NCI-H1417 treated with DMSO at 0.1 percent for 48 hours (cell line): Measurements from ENCODE around the gene LTO1.

Experiments used
- DNase-seq: peaks from one replicate; lab custom pipeline; 2025; lab: John Stamatoyannopoulos, UW

Gene LTO1

DNA sequence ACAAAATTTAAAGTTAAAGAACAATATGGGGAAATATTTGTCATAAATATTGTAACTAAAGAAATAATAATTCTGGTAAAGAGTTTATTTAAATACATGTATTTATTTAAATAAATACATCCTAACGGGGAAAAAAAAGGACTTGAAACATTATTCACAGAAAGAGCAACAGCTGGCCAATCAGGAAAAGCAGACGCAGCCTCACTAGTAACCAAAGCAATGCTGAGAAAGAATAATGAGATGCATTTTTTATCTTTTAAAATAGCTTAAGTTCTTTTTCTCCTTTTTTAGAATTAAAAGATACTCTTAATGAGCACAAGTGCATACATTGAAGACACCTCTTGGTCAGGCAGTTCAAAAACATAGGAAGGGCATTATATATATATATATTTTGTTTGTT, 2.6 kb upstream of the LTO1 start:
- DNase-seq = no peak

DNA sequence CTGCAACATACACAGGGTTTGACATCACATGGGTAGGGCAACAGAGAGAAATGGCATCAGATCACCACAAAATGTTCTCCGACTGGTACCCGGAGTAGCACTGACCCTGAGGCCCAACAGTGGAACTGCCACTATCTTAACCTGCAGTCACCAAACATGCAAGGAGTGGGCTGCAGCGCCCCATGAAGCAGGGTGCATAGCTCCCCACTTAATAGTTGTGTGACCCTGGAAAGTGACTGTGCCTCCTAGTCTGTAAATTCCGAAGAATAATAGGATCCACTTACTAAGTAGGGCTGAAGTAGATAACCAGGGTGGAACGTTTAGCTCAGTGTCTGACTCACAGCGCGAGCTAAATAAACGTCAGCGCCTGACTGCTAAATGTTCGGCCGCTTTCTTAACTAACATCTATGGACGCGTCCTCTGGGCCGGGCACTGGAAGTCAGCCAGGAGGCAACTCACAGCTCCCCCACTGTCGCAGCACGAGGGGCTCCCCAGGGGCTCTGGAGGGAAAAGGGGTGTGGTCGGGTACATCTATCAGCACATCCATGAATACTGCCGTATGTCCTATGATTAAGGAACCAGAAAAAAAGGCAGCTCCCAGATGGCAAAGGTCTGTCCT, 777 bp downstream of the LTO1 start:
- no peak for DNase-seq

DNA sequence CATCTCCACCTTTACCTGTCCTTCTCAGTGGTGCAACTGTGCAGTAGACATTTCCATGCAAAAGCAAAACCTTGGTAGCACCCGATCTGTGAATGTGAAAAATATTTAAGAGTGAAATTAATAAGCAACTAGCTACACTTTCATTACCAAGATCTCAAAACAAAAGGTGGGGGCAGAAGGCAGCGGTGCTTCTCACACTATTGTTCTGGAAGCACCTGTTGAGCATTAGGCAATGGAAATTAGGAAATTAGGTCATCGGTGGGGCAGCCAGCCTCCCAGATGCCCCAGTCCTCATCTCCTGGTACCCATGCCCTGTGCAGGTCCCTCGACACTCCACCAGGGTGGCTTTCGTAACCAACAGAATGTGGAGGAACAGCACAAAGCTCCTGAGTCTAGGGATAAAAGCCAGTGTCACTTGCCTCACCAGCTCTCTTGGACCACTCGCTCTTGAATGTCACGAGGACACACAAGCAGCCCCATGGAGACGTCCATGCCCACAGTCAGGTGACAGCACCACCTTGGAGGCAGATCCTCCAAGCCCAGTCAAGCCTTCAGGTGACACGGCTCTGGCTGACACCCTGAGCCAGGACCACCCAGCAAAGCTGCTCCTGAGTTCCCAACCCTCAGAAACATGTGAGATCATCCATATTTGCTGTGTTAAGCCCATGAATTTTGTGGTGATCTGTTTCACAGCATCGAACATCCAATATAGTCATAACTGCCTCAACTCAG, 3.3 kb downstream of the LTO1 start:
- DNase-seq = no peak

DNA sequence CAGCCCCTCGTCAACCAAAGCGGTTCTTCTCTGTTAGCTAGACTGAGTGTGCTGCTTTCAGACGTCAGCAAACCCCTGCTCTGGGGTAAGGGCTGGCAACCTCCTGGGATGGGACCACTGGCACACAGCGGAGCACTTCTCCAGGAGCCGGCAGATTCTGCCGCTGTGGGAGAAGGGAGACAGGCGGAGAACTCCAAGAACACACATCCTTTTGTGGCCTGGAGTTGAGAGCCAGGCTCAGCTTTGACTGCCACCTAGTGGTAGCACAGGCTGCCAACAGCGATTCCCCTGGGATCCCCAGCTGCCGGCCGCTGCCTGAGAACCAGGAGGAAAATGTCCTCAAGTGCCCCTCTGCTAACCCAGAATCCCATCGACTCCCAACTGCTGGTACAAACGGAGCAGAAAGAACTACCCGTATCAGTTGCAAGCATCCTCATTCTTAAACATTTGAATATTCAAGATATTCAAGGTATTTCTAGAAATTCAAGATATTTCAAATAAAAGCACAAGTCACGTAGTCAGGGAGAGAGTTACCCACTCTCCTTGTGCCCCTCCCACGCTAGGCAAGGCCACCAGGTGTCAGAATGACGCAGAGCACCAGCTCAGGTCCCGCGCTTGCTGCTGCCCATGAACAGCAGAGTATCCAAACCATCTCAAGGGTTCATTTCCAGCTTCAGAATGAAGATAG, 4.9 kb downstream of the LTO1 start:
- DNase-seq = no peak

DNA sequence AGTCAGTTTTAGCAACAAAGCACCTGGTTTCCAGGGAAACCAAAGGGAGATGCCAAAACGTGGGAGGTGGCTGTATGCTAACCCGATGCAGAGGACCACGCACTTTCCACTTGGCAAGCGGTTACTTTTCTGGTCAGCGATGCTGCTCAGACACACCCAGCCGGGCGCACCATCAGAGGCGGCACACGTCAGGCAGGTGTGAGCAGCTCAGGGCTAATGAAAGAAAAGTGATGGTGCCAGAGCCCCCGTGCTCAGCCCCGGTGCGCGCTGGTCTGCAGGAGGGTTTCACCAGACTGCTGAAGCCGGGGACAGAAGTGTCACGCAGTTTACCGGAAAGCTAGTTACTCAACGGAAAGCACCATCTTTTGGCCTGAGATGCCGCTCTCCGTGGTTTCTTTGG, 5.7 kb downstream of the LTO1 start:
- no peak for DNase-seq

DNA sequence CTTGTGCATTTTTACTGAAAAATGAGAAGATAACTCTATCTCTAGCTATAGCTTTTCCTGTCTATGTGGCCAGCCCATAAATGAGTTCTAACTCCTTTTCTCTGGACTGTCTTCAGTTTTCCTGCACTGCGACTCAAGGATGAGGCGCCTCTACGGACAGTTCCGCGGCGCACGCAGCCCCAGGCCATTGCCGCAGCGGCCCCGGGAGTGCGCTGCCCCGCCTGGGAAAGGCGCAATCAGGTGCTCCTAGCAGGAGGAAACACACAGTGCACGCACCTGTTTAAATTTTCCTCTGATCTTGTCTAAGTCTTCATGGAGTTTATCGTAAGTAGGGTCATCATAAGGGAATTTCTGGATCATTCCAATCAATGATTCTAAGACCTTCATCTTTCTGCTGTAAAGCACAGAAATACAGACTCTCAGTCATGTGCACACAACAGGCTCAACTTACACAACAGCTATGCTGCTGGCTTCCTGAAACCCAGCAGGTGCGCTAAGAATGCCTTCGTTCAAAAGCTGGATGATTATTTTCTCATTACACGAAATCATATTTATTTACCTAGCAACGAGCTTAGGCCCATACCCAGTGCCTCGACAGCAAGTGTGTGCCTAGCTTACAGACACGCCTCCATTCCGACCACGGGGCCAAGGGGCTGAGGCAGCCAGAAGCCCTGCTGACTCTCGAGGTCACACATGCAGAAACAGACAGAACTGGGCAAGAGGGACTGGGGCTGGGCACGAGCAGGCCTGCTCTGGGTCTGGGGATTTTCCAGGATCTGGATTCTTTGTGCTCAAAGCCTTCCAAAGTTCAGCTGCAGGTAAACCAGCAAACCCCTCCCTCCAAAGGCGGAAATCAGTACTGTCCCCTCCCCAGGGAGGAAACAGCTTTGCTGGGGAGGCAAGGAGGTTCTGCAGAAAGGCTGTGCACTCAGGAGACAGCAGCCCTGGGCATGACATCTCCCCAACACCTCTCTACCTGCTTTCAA, 7.2 kb downstream of the LTO1 start:
- DNase-seq = no peak

DNA sequence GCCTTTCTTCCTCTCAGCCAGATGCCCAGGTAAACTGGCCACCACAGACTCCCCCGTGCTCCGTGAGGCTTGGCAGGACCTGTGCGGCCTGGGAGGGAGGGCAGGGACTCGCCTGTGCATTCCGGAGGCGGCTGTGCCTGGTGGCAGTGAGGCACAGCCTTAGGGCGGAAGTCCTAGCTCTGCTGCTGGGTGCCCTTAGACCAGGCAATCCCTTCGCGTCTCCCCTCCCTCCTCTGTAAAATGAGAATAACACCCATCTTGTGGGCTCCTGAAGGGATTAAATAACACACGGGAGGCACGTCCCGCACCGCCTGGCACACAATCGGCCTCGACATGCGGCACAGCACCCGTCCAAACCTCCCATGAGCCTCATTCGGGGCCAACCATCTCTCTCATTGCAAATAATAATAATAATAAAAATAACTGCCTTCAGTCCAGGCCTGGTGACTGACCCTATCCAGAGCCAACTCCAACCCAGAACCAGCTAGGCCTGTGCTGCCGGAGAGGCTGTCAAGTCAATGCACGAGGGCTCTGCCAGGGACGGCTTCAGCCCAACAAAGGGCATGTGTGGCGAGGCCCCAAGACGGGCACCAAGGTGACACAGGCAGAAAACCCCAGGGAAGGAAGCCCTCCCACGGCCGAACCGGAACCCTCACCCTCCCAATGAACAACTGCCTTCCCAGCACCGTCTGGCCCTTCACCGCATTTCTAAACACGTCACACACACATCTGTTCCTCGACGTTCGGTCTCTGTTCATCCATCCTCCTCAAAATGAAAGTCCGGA, 8.2 kb downstream of the LTO1 start:
- no peak for DNase-seq

DNA sequence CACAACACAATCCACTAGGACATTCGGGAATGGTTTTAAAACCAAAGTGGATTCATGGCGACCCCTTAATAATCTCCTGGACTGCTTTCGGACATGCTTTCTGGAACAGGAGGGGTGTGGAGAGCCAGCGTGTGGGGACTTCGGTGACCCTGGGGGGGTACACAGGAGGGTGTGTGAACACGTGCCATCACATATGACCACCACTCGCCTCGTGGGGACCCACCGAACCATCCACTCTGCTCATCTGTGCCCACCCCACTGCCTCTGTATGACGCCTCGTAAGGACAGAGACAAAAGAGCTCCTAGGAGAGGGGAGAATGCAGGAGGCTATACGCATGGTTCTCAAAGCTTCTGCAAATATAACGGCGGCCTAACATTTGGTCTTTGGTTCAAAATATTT, 8.9 kb downstream of the LTO1 start:
- no peak for DNase-seq

DNA sequence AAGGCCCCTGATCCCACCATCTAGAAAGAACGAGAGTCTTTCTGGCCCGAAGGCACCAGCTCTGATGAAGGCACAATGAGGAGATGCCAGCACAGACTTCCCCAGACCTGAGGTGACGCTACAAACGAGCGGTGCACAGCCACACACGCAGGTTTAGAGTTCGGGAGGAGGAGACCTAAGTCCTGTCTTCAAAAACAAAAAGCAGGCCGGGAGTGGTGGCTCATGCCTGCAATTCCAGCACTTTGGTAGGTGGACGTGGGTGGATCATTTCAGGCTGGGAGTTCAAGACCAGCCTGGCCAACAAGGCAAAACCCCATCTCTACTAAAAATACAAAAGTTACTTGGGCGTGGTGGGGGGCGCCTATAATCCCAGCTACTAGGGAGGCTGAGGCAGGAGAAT, 9.5 kb downstream of the LTO1 start:
- no peak for DNase-seq

DNA sequence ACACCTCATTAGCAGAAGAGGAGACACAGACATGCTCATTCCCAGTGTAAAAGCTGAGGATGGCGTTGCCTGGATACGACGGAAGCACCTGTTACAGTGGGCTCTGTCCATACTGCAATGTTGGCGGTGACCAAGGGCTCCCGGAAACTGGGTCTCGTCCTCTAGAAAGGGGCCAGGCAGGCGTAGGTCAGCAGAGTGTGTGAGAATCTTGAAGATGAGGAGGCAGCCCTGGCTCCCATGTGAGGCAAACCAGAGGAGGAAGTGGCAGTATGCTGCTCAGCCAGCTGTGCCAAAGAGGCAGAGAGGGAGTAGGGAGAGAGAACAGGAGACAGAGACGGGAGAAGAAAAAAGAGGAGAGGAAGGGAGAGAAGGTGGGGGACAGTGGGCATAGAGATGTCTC, 10.3 kb downstream of the LTO1 start:
- no peak for DNase-seq

DNA sequence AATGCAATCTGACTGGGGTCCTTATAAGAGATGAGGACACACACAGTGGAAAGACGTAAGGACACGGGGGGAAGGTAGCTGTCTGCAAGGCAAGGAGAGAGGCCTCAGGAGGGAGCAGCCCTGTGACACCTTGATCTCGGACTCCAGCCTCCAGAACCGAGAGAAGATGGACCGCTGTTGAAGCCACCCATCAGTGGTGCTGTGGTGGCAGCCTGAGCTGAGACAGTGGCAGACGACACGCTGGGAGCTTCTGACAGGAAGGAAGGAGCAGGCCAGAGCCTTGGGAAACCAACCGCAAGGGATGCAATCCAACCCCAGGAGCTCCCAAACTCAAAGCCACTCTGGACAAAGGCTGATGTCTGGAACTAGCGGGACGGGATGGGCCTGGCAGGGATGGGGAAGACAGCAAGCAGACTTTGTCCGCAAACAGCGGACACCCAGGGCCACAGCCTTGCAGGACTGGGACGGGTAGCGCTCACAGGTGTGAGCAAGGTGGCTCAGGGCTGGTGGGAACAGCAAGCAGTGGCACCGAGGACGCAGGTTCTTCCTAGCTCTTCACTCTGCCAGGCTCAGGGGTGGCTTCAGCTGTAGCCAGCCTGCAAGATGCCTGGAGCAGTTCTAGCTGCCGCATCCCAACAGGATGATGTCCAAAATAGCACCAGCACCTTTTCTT, 10.9 kb downstream of the LTO1 start:
- no peak for DNase-seq

DNA sequence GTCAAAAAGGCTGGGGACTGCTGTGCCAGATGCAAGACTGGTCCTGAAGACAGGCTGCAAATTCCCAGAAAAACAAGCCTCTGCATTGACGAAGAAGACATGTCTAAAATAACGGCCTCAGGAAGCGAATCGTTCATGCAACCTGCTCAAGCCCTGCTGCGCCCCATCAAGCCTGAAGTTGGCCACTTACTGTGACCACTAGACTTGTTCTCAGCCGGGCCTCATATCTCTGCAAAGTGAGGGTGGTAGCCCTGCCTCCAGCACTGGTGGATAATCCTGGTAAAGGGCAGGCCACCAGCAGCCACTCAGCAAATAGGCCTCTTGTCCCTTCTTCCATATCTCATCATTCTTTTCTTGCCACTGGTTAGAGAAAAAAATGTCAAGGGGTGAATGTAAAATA, 11.8 kb downstream of the LTO1 start:
- DNase-seq = no peak

DNA sequence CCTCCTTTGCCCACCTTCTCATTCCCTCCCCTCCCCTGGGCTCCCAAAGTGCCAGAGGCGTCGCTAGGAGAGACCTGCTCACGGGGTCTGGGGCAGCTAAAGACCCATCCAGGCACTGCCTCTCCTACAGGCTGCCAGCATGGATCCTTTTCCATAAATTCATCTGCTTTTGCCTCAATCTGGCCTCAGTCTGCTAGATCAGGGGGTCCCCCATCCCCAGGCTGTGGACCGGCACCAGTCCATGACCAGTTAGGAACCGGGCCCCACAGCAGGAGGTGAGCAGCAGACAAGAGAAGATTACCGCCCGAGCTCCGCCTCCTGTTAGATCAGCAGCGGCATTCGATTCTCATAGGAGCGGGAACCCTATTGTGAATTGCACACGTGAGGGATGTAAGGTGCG, 12.3 kb downstream of the LTO1 start:
- DNase-seq = no peak

DNA sequence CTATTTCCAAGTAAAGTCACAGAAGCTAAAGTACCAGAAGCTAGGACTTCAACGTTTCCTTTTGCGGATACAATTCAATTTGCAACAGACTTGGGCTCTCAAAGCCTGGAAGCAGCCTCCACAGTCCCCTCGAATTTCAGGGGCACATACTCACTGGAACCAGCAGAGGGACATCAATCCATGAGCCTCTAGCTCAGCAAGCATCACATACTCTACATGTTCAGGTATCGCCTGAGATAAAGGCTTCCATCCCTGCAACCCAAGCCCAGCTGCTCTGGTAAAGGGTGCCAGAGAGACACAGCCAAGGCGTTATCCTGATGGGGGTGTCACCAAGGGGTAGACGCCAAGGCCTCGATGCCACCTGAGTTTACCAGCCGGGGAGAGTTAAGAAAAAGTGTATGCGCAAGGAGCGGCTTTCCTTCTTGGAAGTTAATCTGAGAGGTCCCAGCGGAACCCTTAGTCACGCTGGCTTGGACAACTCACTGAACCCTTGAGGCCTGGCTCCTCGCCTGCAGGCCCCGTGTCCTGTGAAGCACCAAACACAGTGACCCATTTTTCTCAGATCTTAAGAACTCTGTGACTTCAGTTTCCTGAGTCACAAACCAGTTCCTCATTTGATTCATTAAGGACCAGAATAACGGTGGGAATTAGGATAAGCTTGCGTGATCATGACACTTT, 13.0 kb downstream of the LTO1 start:
- no peak for DNase-seq

DNA sequence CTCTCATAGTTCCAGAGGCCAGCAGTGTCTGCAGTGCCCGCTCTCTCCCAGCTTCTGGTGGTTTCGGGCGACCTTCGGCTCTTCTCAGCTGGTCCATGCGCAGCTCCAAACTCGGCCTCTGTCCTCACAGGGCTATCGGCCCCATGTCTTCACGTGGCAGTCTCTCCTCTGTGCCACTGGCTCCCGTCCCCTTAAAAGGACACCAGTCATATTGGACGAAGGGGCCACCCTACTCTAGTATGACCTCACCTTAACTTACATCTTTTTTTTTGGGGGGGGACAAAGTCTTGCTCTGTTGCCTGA, 13.8 kb downstream of the LTO1 start:
- DNase-seq = no peak

DNA sequence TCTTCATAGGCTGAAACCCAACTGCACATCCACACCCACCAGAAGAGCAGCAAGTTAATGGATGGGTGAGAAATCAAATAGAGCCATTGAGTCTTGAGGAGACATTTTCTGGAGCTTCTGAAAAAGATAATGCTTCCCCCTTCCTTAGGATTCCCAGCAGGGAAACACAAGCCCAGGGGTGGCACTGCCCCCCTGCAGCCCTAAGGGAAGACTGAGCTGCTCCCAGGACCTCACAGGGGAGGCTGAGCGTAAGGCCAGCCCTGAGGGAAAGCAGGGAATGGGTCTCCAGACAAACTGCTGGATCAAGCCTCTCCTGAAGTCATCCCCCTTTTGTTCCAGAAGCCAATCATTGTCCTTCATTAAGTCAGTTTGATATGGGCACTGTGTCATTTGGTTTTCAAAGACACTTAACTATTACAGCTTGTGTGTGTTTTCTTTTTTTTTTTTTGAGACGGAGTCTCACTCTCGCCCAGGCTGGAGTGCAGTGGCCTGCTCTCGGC, 15.1 kb downstream of the LTO1 start:
- no peak for DNase-seq

DNA sequence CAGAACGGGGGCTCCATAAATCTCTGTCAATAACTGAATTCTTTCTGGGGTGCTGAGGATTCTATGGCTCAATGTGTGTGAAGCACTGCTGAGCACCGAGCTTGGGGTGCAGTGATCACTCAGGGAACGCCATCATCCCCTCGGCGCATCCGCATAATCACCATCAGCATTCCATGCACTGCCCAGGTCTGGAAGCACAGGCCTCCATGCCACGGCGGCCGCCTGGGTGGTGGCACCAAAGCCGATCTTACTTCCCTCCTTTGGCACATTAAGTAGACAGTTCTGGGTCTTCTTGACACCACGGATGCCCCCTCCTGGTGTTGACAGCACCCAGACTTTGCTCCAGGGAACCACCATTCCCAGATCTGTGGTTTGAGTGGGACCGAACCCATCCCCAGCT, 15.6 kb downstream of the LTO1 start:
- DNase-seq = no peak

DNA sequence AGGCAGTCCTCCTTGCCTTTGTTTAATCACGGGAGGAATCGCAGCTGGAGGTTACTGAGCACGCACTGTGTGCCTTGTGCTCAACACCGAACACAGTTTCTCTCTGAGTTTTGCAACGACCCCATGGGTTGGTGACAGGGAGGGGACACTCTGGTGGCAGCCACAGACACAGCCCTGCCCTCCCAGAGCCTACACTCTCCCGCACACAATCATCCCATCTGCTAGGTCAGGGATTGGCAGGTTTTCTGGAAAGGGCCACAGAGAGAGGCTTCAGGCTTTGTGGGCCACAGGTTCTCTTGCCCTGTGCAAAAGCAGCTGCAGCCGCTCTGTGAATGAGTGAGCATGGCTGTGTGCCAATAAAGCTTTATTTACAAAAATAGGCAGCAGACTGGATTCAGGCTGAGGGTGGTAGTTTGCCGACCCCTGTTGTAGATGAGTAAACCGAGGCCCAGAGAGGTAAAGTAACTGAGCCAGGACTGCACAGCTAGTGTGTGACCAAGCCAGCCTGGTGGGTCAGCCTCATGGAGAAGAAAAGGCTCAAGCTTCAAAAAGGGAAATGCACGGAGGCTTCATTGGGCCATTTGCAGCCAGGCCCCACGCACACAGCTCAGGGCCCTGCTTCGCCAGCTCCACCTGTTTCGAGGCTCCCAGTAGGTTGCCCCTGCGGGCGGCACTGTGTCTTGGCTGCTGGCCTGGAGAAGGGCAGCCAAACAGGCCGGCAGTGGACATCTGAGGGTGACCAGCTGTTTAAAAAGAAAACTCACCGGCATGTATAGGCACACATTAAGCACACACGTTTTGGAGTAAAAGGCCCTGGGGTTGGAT, 16.3 kb downstream of the LTO1 start:
- DNase-seq = no peak

DNA sequence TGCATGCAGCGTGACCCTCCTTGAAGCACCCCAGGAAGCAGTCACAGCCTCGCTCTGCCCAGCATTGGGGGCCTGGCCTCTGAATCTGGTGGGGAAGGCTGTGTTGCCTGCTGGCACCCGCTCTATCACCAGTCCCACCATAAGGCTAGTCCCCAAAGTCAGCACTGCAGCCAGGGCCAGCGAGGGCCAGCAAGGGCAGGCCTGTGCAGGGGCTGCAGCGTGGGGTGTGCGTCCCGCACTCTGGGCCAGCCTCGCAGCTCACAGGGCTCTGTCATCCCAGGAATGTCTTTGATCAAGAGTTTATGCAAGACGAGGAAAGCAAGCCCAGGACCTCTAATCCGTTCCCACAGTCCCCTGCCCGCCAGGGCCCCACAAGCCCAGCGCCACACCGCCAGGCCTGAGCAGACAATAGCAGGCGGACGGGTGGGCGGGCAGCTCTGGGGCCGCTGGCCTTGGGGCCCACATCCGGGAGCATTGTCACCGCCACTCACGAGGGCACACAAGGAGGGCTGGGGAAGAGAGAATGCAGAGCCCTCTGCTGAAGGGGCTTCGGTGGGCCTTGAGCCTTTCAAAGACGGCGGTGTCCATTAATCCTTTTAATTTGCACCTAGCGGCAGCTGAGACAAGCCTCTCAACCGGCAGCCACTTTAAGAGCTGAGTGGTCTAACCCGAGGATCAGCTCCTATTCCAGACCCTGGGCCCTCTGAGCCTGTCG, 17.1 kb downstream of the LTO1 start:
- no peak for DNase-seq
